HG02840 (cell line): ENCODE results near the gene EEF1B2.
"Not testable (repeated sequence)": the region's sequence is repeated elsewhere in the genome, so short reads cannot be mapped to it uniquely, and the experiment has no call there.

ENCODE experiments used
- ATAC-seq: cut with Tn5 transposase; IDR thresholded peaks from one replicate; pipeline ENCODE4 v1.9.1; 2021; ENCODE audit warnings: mild to moderate bottlenecking, moderate library complexity, moderate number of reproducible peaks; ENCODE audit not compliant: unreplicated experiment, low FRiP score

Gene EEF1B2

GRCh38 chr2:206159346-206160124 lies at the start of gene EEF1B2, which contains the start of gene NDUFS1:
Gene EEF1B2 (plus strand): TSS chr2:206159895. CDS start chr2:206159980, 85 bp downstream.
Gene NDUFS1 (minus strand): TSS chr2:206159444. CDS start chr2:206153678, 5,766 bp downstream.
- peak; percentile 91 for ATAC-seq

- ATAC-seq: no peak
Observed at GRCh38 chr2:206112108-206112507, 47.6 kb upstream of the EEF1B2 start.

- ATAC-seq: no peak
Observed at GRCh38 chr2:206112846-206113547, 46.7 kb upstream of the EEF1B2 start.

- no peak for ATAC-seq
Observed at GRCh38 chr2:206115026-206115578, 44.6 kb upstream of the EEF1B2 start.

- no peak for ATAC-seq
Observed at GRCh38 chr2:206116278-206116677, 43.4 kb upstream of the EEF1B2 start.

GRCh38 chr2:206122569-206122968 lies 37.1 kb upstream of the EEF1B2 start:
- ATAC-seq: not testable (repeated sequence)

GRCh38 chr2:206125901-206126300 lies 33.8 kb upstream of the EEF1B2 start:
- ATAC-seq: no peak

- ATAC-seq: no peak
Observed at GRCh38 chr2:206127656-206128055, 32.0 kb upstream of the EEF1B2 start.

- ATAC-seq: no peak
Observed at GRCh38 chr2:206143451-206143850, 16.2 kb upstream of the EEF1B2 start.

GRCh38 chr2:206144383-206144782 lies 15.3 kb upstream of the EEF1B2 start:
- no peak for ATAC-seq

GRCh38 chr2:206145665-206146064 lies 14.0 kb upstream of the EEF1B2 start:
- ATAC-seq: no peak

GRCh38 chr2:206149330-206149729 lies 10.4 kb upstream of the EEF1B2 start:
- no peak for ATAC-seq

GRCh38 chr2:206150168-206150567 lies 9.5 kb upstream of the EEF1B2 start:
- no peak for ATAC-seq

GRCh38 chr2:206150631-206151030 lies 9.1 kb upstream of the EEF1B2 start:
- no peak for ATAC-seq

- ATAC-seq: no peak
Observed at GRCh38 chr2:206154197-206154596, 5.5 kb upstream of the EEF1B2 start.

GRCh38 chr2:206157014-206157413 lies 2.7 kb upstream of the EEF1B2 start:
- ATAC-seq: not testable (repeated sequence)

GRCh38 chr2:206158563-206159345 lies 941 bp upstream of the EEF1B2 start:
- ATAC-seq: peak; percentile 20

- peak; percentile 3 for ATAC-seq
Observed at GRCh38 chr2:206160125-206160806, 571 bp downstream of the EEF1B2 start.

- no peak for ATAC-seq
Observed at GRCh38 chr2:206160807-206161179, 1.1 kb downstream of the EEF1B2 start.

- ATAC-seq: not testable (repeated sequence)
Observed at GRCh38 chr2:206162401-206162800, 2.7 kb downstream of the EEF1B2 start.
